Left renal cortex interstitium (tissue), 4 donors: Measurements from ENCODE around the gene C11orf16. TPM values are rescaled to one million over a fixed set of nuclear protein-coding genes. Genes with fewer than 3 reads are reported as not detected.
"Not testable (repeated sequence)": the region's sequence is repeated elsewhere in the genome, so short reads cannot be mapped to it uniquely, and the experiment has no call there.

ENCODE experiments used
- DNase-seq, 4 donors: peaks; one replicate each; pipeline ENCODE4 v3.0.0-alpha.2; 2013; ENCODE audit warnings: low read depth in 4 of 4, low spot score in 2 of 4, missing footprints in 1 of 4
- polyA plus RNA-seq, 4 donors: library from polyadenylated mRNA; unstranded; fragments of 120-200 nt; gene quantifications; one replicate each; pipeline ENCODE4 v1.2.1, GENCODE V29; 2013; ENCODE audit not compliant: insufficient read length in 4 of 4

C11orf16 gene
- polyA plus RNA-seq, 4 donors, result 0.61 to 1.8 (median 0.90) TPM

- no peak for DNase-seq
These were observed 4.4 kb upstream of the C11orf16 start for GRCh38 chr11:8937159-8937558.

- DNase-seq, result not testable (repeated sequence)
These were observed 3.0 kb upstream of the C11orf16 start for GRCh38 chr11:8935789-8936188.

- no peak for DNase-seq
These were observed 2.2 kb upstream of the C11orf16 start for GRCh38 chr11:8934742-8935488.

GRCh38 chr11:8933931-8934330 lies 1.2 kb upstream of the C11orf16 start:
- DNase-seq, result no peak

- DNase-seq, result no peak
These were observed 2.1 kb downstream of the C11orf16 start for GRCh38 chr11:8930456-8931175.

- DNase-seq, result no peak
These were observed 3.6 kb downstream of the C11orf16 start for GRCh38 chr11:8928981-8929615.

GRCh38 chr11:8928205-8928604 lies 4.5 kb downstream of the C11orf16 start:
- DNase-seq, result no peak

GRCh38 chr11:8927233-8927632 lies 5.5 kb downstream of the C11orf16 start:
- no peak for DNase-seq

- DNase-seq, result no peak
These were observed 6.5 kb downstream of the C11orf16 start for GRCh38 chr11:8926236-8926635.

GRCh38 chr11:8925711-8926110 lies 7.0 kb downstream of the C11orf16 start:
- no peak for DNase-seq

GRCh38 chr11:8922691-8923090 lies 10.1 kb downstream of the C11orf16 start:
- no peak for DNase-seq

- no peak for DNase-seq
These were observed 15.5 kb downstream of the C11orf16 start for GRCh38 chr11:8917157-8917825.

GRCh38 chr11:8914661-8915018 lies 18.1 kb downstream of the C11orf16 start:
- no peak for DNase-seq

- no peak for DNase-seq
These were observed 18.6 kb downstream of the C11orf16 start for GRCh38 chr11:8913961-8914660.

- DNase-seq, result peak; percentile 89 to 97 (median 96)
These were observed 21.5 kb downstream of the C11orf16 start, which contains the start of gene AKIP1 for GRCh38 chr11:8911029-8911823. TSS of gene AKIP1 (plus strand) at chr11:8911189. CDS start at chr11:8911450, 261 bp downstream.

GRCh38 chr11:8910649-8911026 lies 22.1 kb downstream of the C11orf16 start:
- no peak for DNase-seq

- DNase-seq, result no peak
These were observed 24.6 kb downstream of the C11orf16 start for GRCh38 chr11:8908099-8908498.

GRCh38 chr11:8907116-8907515 lies 25.6 kb downstream of the C11orf16 start:
- DNase-seq, result no peak

- DNase-seq, result no peak
These were observed 27.1 kb downstream of the C11orf16 start for GRCh38 chr11:8905528-8906165.
